Retinal pigment epithelial cell (primary cell): ENCODE data around the gene TTLL9.

Experiments
- DNase-seq: peaks from one replicate; pipeline ENCODE4 v3.0.0-alpha.2; 2010; ENCODE audit warnings: low read depth
- H3K4me3 ChIP-seq: 2 replicates; pipeline ENCODE4 v1.5.1; 2011; ENCODE audit warnings: mild to moderate bottlenecking, low read length, control low read depth, moderate library complexity
- CTCF ChIP-seq: conservative IDR thresholded peaks from 2 replicates; pipeline ENCODE4 v1.5.1; 2011; ENCODE audit warnings: low read depth, low read length, control low read depth, inconsistent platforms

TTLL9 gene

GRCh38 chr20:31974951-31975487 lies 104.6 kb downstream of the TTLL9 start:
- TF ChIP-seq CTCF = no peak
- no peak for DNase-seq
- no peak overlapping the region for H3K4me3 ChIP-seq

- no peak for DNase-seq
- no peak overlapping the region for H3K4me3 ChIP-seq
- no peak for TF ChIP-seq CTCF
These were observed 105.4 kb downstream of the TTLL9 start for GRCh38 chr20:31975874-31976273.

GRCh38 chr20:31977080-31977479 lies 106.6 kb downstream of the TTLL9 start:
- H3K4me3 ChIP-seq = no peak overlapping the region
- no peak for TF ChIP-seq CTCF
- no peak for DNase-seq

GRCh38 chr20:31979713-31980426 lies 109.4 kb downstream of the TTLL9 start:
- no peak for TF ChIP-seq CTCF
- no peak overlapping the region for H3K4me3 ChIP-seq
- no peak for DNase-seq

GRCh38 chr20:31981784-31982183 lies 111.3 kb downstream of the TTLL9 start:
- DNase-seq = no peak
- no peak overlapping the region for H3K4me3 ChIP-seq
- no peak for TF ChIP-seq CTCF

- H3K4me3 ChIP-seq = no peak overlapping the region
- TF ChIP-seq CTCF = no peak
- no peak for DNase-seq
These were observed 114.6 kb downstream of the TTLL9 start for GRCh38 chr20:31984981-31985471.

- no peak for DNase-seq
- H3K4me3 ChIP-seq = no peak overlapping the region
- no peak for TF ChIP-seq CTCF
These were observed 117.3 kb downstream of the TTLL9 start for GRCh38 chr20:31987744-31988143.
